HL-60 (cell line): Measurements from ENCODE around the gene PPP1CC.

Experiments
- DNase-seq, 2 experiments: peaks; one replicate each; pipeline ENCODE4 v3.0.0-alpha.2; 2010 to 2020; ENCODE audit warnings: low read depth in 1 of 2, low spot score in 1 of 2
- H3K27ac ChIP-seq: fragments of 250-450 bp; sonication (Bioruptor Pico); replicated peaks from 2 replicates; pipeline ENCODE4 v1.5.1; 2020; ENCODE audit warnings: mild to moderate bottlenecking, moderate library complexity
- H3K27me3 ChIP-seq: fragments of 250-450 bp; sonication (Bioruptor Pico); 2 replicates; pipeline ENCODE4 v1.5.1; 2021; ENCODE audit warnings: mild to moderate bottlenecking, moderate library complexity; ENCODE audit not compliant: insufficient read depth, poor library complexity, severe bottlenecking
- H3K4me3 ChIP-seq: replicated peaks from 2 replicates; pipeline ENCODE4 v1.5.1; 2011; ENCODE audit warnings: mild to moderate bottlenecking, control low read depth, low read length; ENCODE audit not compliant: insufficient read depth
- GABPA ChIP-seq: IDR thresholded peaks from 2 replicates; pipeline ENCODE4 v1.6.1; 2012; ENCODE audit warnings: low read depth
- POLR2AphosphoS5 ChIP-seq: IDR thresholded peaks from 2 replicates; pipeline ENCODE4 v1.6.1; 2012; ENCODE audit warnings: low read depth
- SPI1 ChIP-seq: IDR thresholded peaks from 2 replicates; pipeline ENCODE4 v1.6.1; 2012; ENCODE audit warnings: low read depth, mild to moderate bottlenecking, borderline replicate concordance
- TF ChIP-seq, protein P1 (sequence below): IDR thresholded peaks from 2 replicates; pipeline ENCODE4 v1.6.1; 2012; ENCODE audit warnings: low read depth; ENCODE audit not compliant: insufficient replicate concordance
- TF ChIP-seq, protein P2 (sequence below): IDR thresholded peaks from one replicate; pipeline ENCODE4 v1.5.1; 2011; ENCODE audit warnings: low read length, control low read depth, inconsistent platforms; ENCODE audit not compliant: insufficient read depth

PPP1CC gene

DNA sequence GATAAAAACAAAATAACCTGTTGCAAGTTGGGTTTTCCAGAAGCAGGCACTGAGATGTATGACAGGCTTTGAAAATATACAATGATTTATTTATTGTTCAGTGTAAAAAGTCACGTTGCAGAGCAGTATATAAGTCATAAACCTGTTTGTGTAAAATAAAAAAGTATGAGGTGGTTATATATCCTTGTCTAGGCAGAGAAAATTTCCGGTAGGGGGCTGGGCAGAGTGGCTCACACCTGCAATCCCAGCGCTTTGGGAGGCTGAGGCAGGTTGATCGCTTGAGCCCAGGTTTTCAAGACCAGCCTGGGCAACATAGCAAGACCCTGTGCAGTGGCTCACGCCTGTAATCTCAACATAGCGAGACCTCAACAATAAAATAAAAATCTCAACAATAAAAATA is 16.2 kb upstream of the PPP1CC start:
- H3K27ac ChIP-seq: no peak overlapping the region
- TF ChIP-seq SPI1: no peak
- TF ChIP-seq, protein P1, sequence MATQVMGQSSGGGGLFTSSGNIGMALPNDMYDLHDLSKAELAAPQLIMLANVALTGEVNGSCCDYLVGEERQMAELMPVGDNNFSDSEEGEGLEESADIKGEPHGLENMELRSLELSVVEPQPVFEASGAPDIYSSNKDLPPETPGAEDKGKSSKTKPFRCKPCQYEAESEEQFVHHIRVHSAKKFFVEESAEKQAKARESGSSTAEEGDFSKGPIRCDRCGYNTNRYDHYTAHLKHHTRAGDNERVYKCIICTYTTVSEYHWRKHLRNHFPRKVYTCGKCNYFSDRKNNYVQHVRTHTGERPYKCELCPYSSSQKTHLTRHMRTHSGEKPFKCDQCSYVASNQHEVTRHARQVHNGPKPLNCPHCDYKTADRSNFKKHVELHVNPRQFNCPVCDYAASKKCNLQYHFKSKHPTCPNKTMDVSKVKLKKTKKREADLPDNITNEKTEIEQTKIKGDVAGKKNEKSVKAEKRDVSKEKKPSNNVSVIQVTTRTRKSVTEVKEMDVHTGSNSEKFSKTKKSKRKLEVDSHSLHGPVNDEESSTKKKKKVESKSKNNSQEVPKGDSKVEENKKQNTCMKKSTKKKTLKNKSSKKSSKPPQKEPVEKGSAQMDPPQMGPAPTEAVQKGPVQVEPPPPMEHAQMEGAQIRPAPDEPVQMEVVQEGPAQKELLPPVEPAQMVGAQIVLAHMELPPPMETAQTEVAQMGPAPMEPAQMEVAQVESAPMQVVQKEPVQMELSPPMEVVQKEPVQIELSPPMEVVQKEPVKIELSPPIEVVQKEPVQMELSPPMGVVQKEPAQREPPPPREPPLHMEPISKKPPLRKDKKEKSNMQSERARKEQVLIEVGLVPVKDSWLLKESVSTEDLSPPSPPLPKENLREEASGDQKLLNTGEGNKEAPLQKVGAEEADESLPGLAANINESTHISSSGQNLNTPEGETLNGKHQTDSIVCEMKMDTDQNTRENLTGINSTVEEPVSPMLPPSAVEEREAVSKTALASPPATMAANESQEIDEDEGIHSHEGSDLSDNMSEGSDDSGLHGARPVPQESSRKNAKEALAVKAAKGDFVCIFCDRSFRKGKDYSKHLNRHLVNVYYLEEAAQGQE: no peak
- TF ChIP-seq, protein P2, sequence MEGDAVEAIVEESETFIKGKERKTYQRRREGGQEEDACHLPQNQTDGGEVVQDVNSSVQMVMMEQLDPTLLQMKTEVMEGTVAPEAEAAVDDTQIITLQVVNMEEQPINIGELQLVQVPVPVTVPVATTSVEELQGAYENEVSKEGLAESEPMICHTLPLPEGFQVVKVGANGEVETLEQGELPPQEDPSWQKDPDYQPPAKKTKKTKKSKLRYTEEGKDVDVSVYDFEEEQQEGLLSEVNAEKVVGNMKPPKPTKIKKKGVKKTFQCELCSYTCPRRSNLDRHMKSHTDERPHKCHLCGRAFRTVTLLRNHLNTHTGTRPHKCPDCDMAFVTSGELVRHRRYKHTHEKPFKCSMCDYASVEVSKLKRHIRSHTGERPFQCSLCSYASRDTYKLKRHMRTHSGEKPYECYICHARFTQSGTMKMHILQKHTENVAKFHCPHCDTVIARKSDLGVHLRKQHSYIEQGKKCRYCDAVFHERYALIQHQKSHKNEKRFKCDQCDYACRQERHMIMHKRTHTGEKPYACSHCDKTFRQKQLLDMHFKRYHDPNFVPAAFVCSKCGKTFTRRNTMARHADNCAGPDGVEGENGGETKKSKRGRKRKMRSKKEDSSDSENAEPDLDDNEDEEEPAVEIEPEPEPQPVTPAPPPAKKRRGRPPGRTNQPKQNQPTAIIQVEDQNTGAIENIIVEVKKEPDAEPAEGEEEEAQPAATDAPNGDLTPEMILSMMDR: no peak
- no peak for TF ChIP-seq POLR2AphosphoS5
- no peak for TF ChIP-seq GABPA
- DNase-seq: no peak

DNA sequence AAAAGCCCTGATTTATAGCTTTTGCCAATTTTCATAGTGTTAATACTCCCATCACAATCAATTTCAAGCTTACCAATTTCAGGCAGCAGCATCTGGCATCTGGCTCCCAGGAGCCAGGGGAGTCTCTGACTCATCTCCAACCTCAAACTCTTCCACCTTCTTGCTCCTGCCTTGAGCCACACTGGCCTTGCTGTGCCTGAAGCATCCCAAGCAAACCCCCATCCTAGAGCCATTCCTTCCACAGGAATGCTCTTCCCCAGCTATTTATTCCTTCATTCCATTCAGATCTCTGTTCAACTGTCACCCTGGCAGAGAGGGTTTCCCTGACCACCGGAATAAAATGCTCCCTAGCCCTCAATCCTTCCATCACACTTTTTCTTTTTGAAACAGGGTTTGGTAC is 13.9 kb upstream of the PPP1CC start:
- TF ChIP-seq, protein P2: no peak
- no peak for TF ChIP-seq POLR2AphosphoS5
- no peak for TF ChIP-seq GABPA
- TF ChIP-seq, protein P1: no peak
- no peak for TF ChIP-seq SPI1
- DNase-seq: no peak
- Histone ChIP-seq H3K27me3 (no peaks in the 10 kb centered on the region), H3K4me3 (no peak overlapping the region), H3K27ac (no peak overlapping the region)

More for the DNA sequence above, 16.2 kb upstream of the PPP1CC start:
- no peak overlapping the region for H3K4me3 ChIP-seq
- no peaks in the 10 kb centered on the region for H3K27me3 ChIP-seq

DNA sequence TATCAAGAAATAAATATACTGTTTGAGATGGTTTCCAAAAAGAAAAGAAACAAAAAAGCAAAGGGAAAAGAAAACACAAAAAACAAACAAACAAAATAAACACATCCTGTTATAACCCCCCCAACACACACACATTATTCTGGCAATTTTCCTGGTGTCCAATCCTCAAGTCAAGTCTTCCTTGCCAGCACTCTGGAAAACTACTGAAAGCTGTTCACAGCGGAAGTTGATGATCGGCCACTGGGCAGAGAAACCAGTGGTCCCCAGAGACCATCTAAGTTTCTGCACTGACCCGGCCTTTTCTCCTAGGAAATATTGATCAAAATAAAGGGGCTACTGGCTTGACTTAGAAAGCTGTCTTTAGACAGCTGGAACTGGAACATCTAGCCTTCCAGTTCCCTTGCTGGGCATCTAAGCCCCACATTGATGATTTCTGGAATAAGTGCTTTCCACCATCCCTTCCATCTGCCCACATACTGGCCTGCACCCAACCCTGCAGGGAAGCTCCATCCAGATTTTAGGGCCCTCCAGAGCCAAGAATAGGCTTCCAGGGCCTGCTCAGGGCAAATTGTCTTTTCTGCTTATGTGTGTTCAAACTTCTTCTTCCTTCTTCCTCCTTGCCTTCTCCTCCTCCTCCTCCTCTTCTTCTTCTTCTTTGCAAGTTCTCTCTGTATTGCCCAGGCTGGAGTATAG is 11.6 kb upstream of the PPP1CC start:
- Histone ChIP-seq H3K27ac (no peak overlapping the region), H3K27me3 (no peaks in the 10 kb centered on the region), H3K4me3 (no peak overlapping the region)
- no peak for DNase-seq
- TF ChIP-seq SPI1: no peak
- no peak for TF ChIP-seq POLR2AphosphoS5
- TF ChIP-seq, protein P2: no peak
- TF ChIP-seq GABPA: no peak
- TF ChIP-seq, protein P1: no peak
